HepG2 (cell line): ENCODE data around the gene ATG5. TPM values are rescaled to one million over a fixed set of nuclear protein-coding genes. Genes with fewer than 3 reads are reported as not detected.

Experiments
- ATAC-seq: fragments of 200-7000 bp; cut with Tn5 transposase; 3 replicates; pipeline ENCODE4 v1.9.1; 2020; ENCODE audit warnings: mild to moderate bottlenecking, moderate library complexity
- BruUV-seq: library from RNA; stranded (reverse); fragments of 400-500 nt; replicated peaks from 2 replicates; lab custom pipeline; 2021; lab: Mats Ljungman, UMichigan
- CTCF ChIA-PET: fragments of 300-600 bp; formaldehyde crosslinking; extraction: SDS; loops from one replicate; lab custom pipeline; 2021; ENCODE audit warnings: low total read pairs, inconsistent platforms, low intra/inter-chr PET ratio; lab: Yijun Ruan, JAX
- POLR2A ChIA-PET: fragments of 350-600 bp; sonication (Branson Sonifier 250); formaldehyde crosslinking; loops from one replicate; lab custom pipeline; 2020; ENCODE audit warnings: antibody characterized with exemption, inconsistent platforms; lab: Yijun Ruan, JAX
- DNase-seq: peaks from one replicate; pipeline ENCODE4 v3.0.0-alpha.2; 2015; ENCODE audit warnings: low spot score
- FAIRE-seq: peaks from 3 replicates; lab custom pipeline; 2011; peaks lifted over from hg19 to GRCh38; lab: Jason Lieb, UNC
- H2AFZ ChIP-seq: one replicate; pipeline ENCODE4 v1.6.1; 2011; ENCODE audit warnings: low read length, inconsistent platforms
- H3K27ac ChIP-seq: fragments of 300-600 bp; 3 replicates; pipeline ENCODE4 v1.8.0; 2011; ENCODE audit warnings: mixed run types, mild to moderate bottlenecking, mixed read lengths, low read length, inconsistent platforms; ENCODE audit not compliant: insufficient read depth; ENCODE audit errors: extremely low read length
- H3K27me3 ChIP-seq, 2 experiments: fragments of 200-600 bp in 1 of 2; 2 replicates in 1 of 2; 3 replicates in 1 of 2; pipeline versions ENCODE4 v1.6.0 to v1.8.0; 2011; ENCODE audit warnings: low read length in 2 of 2, mild to moderate bottlenecking in 2 of 2, moderate library complexity in 2 of 2, inconsistent platforms in 1 of 2; ENCODE audit not compliant: insufficient read depth in 2 of 2, control insufficient read depth in 1 of 2
- H3K36me3 ChIP-seq, 2 experiments: fragments of 200-600 bp in 1 of 2; replicated peaks in 1 of 2; 2 replicates in 1 of 2; 3 replicates in 1 of 2; pipeline versions ENCODE4 v1.5.1 to v1.8.0; 2011; ENCODE audit warnings: low read length in 2 of 2, inconsistent platforms in 1 of 2; ENCODE audit not compliant: insufficient read depth in 2 of 2, control insufficient read depth in 1 of 2
- H3K4me1 ChIP-seq: 2 replicates; pipeline ENCODE4 v1.5.1; 2012; ENCODE audit warnings: low read length, inconsistent platforms; ENCODE audit not compliant: insufficient read depth
- H3K4me2 ChIP-seq: 2 replicates; pipeline ENCODE4 v1.6.0; 2011; ENCODE audit warnings: low read depth, low read length, inconsistent platforms
- H3K4me3 ChIP-seq, 3 experiments: fragments of 200-600 bp in 1 of 3; sonication (generic), shearing (Covaris generic) in 1 of 3; replicated peaks in 1 of 3; 2 replicates each; pipeline ENCODE4 v1.5.1; 2011 to 2016; ENCODE audit warnings: low read length in 3 of 3, inconsistent platforms in 2 of 3, low read depth in 2 of 3, mild to moderate bottlenecking in 2 of 3, control low read depth in 1 of 3, mixed read lengths in 1 of 3; ENCODE audit not compliant: insufficient read depth in 1 of 3
- H3K79me2 ChIP-seq: one replicate; pipeline ENCODE4 v1.6.1; 2011; ENCODE audit warnings: low read length, inconsistent platforms; ENCODE audit not compliant: insufficient read depth
- H3K9ac ChIP-seq: 2 replicates; pipeline ENCODE4 v1.6.0; 2011; ENCODE audit warnings: mild to moderate bottlenecking, low read depth, low read length, inconsistent platforms; ENCODE audit not compliant: insufficient read depth
- H3K9me3 ChIP-seq: 2 replicates; pipeline ENCODE4 v1.5.1; 2012; ENCODE audit warnings: mild to moderate bottlenecking, low read length
- H4K20me1 ChIP-seq: 2 replicates; pipeline ENCODE4 v1.6.0; 2011; ENCODE audit warnings: inconsistent platforms, mild to moderate bottlenecking, low read length, moderate library complexity; ENCODE audit not compliant: insufficient read depth
- FOSL2 ChIP-seq: sonication (generic); formaldehyde crosslinking; IDR thresholded peaks from 2 replicates; pipeline ENCODE4 v1.4.0; 2020; ENCODE audit warnings: missing genetic modification reagents
- MAFK ChIP-seq, 2 experiments: IDR thresholded peaks in 1 of 2; conservative IDR thresholded peaks in 1 of 2; 2 replicates each; pipeline ENCODE4 v1.6.1; 2011; ENCODE audit warnings: improper control_type of control experiment in 2 of 2, low read length in 2 of 2
- NAIF1 ChIP-seq: sonication (generic); formaldehyde crosslinking; IDR thresholded peaks from 2 replicates; pipeline ENCODE4 v1.5.0; 2020; ENCODE audit warnings: mild to moderate bottlenecking, missing genetic modification reagents, borderline replicate concordance
- NCOR1 ChIP-seq: fragments of 200-600 bp; sonication (generic); IDR thresholded peaks from 2 replicates; pipeline ENCODE4 v1.7.0; 2017; ENCODE audit warnings: antibody characterized with exemption, low read length, borderline replicate concordance
- NR2F1 ChIP-seq, 2 experiments: fragments of 450-650 bp in 1 of 2; formaldehyde crosslinking in 1 of 2; IDR thresholded peaks; 2 replicates each; pipeline versions ENCODE4 v1.5.0 to v1.6.1; 2016 to 2020; ENCODE audit warnings: mild to moderate bottlenecking in 1 of 2, missing compliant biosample characterization in 1 of 2, missing genetic modification reagents in 1 of 2, moderate library complexity in 1 of 2
- PITX1 ChIP-seq: sonication (generic); formaldehyde crosslinking; IDR thresholded peaks from 2 replicates; pipeline ENCODE4 v1.5.1; 2020; ENCODE audit warnings: mild to moderate bottlenecking, missing genetic modification reagents
- POLR2G ChIP-seq: fragments of 200-400 bp; formaldehyde crosslinking; IDR thresholded peaks from 2 replicates; pipeline ENCODE4 v1.6.1; 2018; ENCODE audit warnings: mild to moderate bottlenecking, low read depth, low read length, moderate library complexity
- ZNF343 ChIP-seq: sonication (generic); formaldehyde crosslinking; IDR thresholded peaks from 2 replicates; pipeline ENCODE4 v1.4.0; 2020; ENCODE audit warnings: mild to moderate bottlenecking, missing genetic modification reagents
- ZNF510 ChIP-seq: sonication (generic); formaldehyde crosslinking; IDR thresholded peaks from 2 replicates; pipeline ENCODE4 v1.4.0; 2020; ENCODE audit warnings: low read depth, mild to moderate bottlenecking, missing genetic modification reagents
- ZNF660 ChIP-seq: sonication (generic); formaldehyde crosslinking; IDR thresholded peaks from 2 replicates; pipeline ENCODE4 v1.5.1; 2020; ENCODE audit warnings: mild to moderate bottlenecking, low read depth, missing genetic modification reagents, borderline replicate concordance
- ZNF674 ChIP-seq: sonication (generic); formaldehyde crosslinking; IDR thresholded peaks from 2 replicates; pipeline ENCODE4 v1.5.0; 2020; ENCODE audit warnings: low read depth, mild to moderate bottlenecking, missing genetic modification reagents
- ZNF782 ChIP-seq: sonication (generic); formaldehyde crosslinking; IDR thresholded peaks from 2 replicates; pipeline ENCODE4 v1.4.0; 2020; ENCODE audit warnings: missing genetic modification reagents, mild to moderate bottlenecking, borderline replicate concordance
- WGBS: methylation state at CpG from one replicate; pipeline ENCODE4 v1.1.6; 2017; ENCODE audit warnings: low lambda C conversion rate; 5-methylcytosine and 5-hydroxymethylcytosine counted together
- in situ Hi-C: cut with HindIII; loops from 2 replicates; pipeline ENCODE4 v1.10.0; 2017; ENCODE audit warnings: low pct_unique_long_range_greater_than_20kb; ENCODE audit not compliant: extremely low pct_ligation_motif_present
- intact Hi-C: fragments of 100-400 bp; cut with micrococcal nuclease; formaldehyde crosslinking; loops from one replicate; pipeline ENCODE4 v1.10.0; 2022; ENCODE audit not compliant: unreplicated experiment
- polyA plus RNA-seq, 8 experiments: library from polyadenylated mRNA; depleted of rRNA in 3 of 8; stranded (reverse) in 7 of 8; unstranded in 1 of 8; fragments of >200 nt; fragmentation: Illumina TruSeq in 4 of 8; extraction: Trizol in 4 of 8; gene quantifications; 2 replicates each; pipeline versions ENCODE4 v1.2.1 to v1.2.3, GENCODE V29; 2011 to 2016; ENCODE audit warnings: low read depth in 4 of 8, missing spikeins in 1 of 8, mixed read lengths in 1 of 8; ENCODE audit not compliant: insufficient read depth in 1 of 8
- total RNA-seq, 5 experiments: library from RNA; depleted of rRNA; stranded (reverse); fragments of >200 nt; fragmentation: Illumina TruSeq; extraction: Trizol; gene quantifications; 2 replicates each; pipeline ENCODE4 v1.2.3, GENCODE V29; 2016; ENCODE audit warnings: low read depth in 1 of 5
- TF ChIP-seq, protein P1 (sequence below): sonication (generic); formaldehyde crosslinking; IDR thresholded peaks from 2 replicates; pipeline ENCODE4 v1.8.0; 2022; ENCODE audit warnings: missing genetic modification reagents, low read depth, mild to moderate bottlenecking, borderline replicate concordance
- TF ChIP-seq, protein P2 (sequence below): IDR thresholded peaks from 2 replicates; pipeline ENCODE4 v1.6.1; 2016

Gene ATG5
- total and polyA plus RNA-seq, 2 of the 13 experiments (the other 11 are each of a cell fraction or from before 2014, with no cell fraction given): 21.3 to 48.0 TPM

DNA sequence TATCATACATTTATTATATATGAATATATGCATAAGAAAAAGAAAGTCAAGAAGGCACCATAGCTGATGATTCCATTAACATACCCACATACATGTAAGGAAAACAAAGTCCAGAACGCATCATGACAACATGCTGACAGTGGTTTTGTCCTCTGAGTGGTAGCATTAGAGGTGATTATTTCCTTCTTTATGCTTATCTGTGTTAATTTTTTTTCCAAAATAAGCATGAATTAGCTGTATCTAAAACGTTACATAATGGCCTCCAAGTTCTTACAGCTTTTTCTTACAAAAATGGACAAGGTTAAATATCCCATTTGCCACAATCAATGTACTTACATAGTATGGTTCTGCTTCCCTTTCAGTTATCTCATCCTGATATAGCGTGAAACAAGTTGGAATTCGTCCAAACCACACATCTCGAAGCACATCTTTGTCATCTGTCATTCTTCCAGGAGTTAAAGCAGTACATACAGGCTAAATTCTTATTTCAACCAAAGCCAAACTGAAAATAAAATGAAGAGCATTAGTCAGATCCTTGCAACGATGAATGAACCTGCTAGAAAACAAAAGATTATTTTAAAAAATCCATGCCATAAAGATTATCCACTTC lies 9.7 kb downstream of the ATG5 start (continued):
- TF ChIP-seq NCOR1: no peak
- TF ChIP-seq NAIF1 (CRISPR knock-in tag): no peak
- TF ChIP-seq NR2F1 (CRISPR knock-in tag; IDR thresholded peaks at IDR 0.05): no peak
- TF ChIP-seq PITX1 (CRISPR knock-in tag): no peak
- TF ChIP-seq, protein P1, sequence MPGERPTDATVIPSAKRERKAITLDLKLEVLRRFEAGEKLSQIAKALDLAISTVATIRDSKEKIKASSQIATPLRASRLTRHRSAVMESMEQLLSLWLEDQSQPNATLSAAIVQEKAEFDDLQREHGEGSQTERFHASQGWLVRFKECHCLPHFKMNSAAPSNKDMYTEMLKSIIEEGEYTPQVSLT (CRISPR knock-in tag): no peak
- TF ChIP-seq ZNF343 (CRISPR knock-in tag): no peak
- TF ChIP-seq ZNF674 (CRISPR knock-in tag): no peak
- TF ChIP-seq ZNF660: no peak
- TF ChIP-seq ZNF510: no peak

DNA sequence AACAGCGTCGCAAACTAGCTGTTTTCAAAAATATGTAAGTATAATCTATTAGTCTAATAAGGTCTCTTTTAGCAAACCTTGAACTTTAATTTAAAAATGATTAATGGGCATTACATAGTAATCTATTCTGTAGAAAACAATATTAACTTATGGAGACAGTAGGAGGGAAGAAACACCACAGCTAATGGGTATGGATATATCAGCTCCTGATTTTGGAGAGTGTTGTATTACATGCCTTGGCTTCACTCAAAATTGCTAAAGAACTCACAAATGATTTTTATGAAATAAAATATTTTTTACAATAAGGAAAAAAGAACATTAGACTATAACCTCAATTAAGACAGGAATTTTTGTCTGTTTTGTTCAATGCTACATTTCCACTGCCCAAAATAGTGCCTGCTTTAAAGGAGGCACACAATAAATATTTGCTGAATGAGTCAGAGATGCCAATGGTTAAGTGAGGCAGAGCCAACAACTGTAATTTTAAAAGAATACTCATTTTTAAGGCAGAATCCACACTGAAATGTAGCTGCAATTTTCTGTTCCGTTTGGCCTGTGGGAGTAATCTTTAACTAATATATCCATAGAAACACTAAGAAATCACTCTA lies 15.7 kb downstream of the ATG5 start:
- H3K79me2 ChIP-seq: peaks cover 10% of the 10 kb centered on the region
- intact Hi-C loops: loop anchor here (10.0 kb wide), 1 partner anchor 315 kb away; no protein-coding TSS in a partner anchor
- POLR2A ChIA-PET: no interaction called here

More for the DNA sequence above, 15.7 kb downstream of the ATG5 start:
- Histone ChIP-seq H3K27ac (no peak overlapping the region), H3K4me2 (no peak overlapping the region), H3K27me3 (no peaks in the 10 kb centered on the region), H2AFZ (no peak overlapping the region), H3K36me3 (peaks cover 6 to 21% of the 10 kb centered on the region in 2 experiments; a peak in 4 of 5 replicates), H3K4me3 (no peak overlapping the region), H3K9ac (no peak overlapping the region), H4K20me1 (0 out of 2 replicates have a peak, but pooled peaks cover 3% of the 10 kb centered on the region), H3K4me1 (peaks cover 12% of the 10 kb centered on the region), H3K9me3 (no peaks in the 10 kb centered on the region)
- CTCF ChIA-PET: no interaction called here
- 91% methylated on average over 3 of the region's 3 CpGs for WGBS
- BruUV-seq: no TSS peak
- ATAC-seq: no peak
- DNase-seq: peak; percentile 9
- in situ Hi-C loops: loop anchor here (10.0 kb wide), 2 partner anchors 575 to 825 kb away; no protein-coding TSS in a partner anchor
- FAIRE-seq: no peak
- TF ChIP-seq FOSL2 (peak; percentile 44; the same call in 1 of the 2 replicates), POLR2G (no peak), MAFK (conservative IDR thresholded peaks at IDR 0.05 in 1 of 2, IDR thresholded peaks at IDR 0.05 in 1 of 2; ENCODE audit: low read length in 2 of 2) (no peak), ZNF782 (CRISPR knock-in tag) (no peak)
- TF ChIP-seq, protein P2, sequence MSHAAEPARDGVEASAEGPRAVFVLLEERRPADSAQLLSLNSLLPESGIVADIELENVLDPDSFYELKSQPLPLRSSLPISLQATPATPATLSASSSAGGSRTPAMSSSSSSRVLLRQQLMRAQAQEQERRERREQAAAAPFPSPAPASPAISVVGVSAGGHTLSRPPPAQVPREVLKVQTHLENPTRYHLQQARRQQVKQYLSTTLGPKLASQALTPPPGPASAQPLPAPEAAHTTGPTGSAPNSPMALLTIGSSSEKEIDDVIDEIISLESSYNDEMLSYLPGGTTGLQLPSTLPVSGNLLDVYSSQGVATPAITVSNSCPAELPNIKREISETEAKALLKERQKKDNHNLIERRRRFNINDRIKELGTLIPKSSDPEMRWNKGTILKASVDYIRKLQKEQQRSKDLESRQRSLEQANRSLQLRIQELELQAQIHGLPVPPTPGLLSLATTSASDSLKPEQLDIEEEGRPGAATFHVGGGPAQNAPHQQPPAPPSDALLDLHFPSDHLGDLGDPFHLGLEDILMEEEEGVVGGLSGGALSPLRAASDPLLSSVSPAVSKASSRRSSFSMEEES (CRISPR knock-in tag): no peak
